ENCODE measurements around the gene MRM2.
"Not testable (repeated sequence)": the region's sequence is repeated elsewhere in the genome, so short reads cannot be mapped to it uniquely, and the experiment has no call there.

Gene MRM2

GRCh38 chr7:2241580-2242540, at the start of gene MRM2, which contains the start of gene NUDT1:
MRM2 (minus strand) TSS chr7:2242205; CDS start chr7:2242169, 36 bp downstream.
NUDT1 (plus strand) TSS chr7:2242226; CDS start chr7:2244575, 2,349 bp downstream.
- peak; percentile 85 for DNase-seq (ENCODE audit: low spot score)

DNA sequence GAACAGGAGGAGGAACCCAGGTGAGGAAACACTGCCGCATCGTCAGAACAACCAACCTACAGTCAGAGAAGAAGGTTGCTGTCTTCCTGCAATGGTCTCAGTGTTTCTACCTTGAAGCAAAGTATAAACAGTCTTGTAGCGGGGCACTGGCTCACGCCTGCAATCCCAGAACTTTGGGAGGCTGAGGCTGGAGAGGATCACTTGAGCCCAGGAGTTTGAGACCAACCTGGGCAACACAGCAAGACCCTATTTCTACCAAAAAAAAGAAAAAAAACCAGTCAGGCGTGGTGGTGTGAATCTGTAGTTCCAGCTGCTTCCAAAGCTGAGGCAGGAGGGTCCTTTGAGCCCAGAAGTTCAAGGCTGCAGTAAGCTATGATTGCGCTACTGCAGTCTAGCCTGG, 48.9 kb upstream of the MRM2 start:
- no peak for DNase-seq (ENCODE audit: low spot score)

DNA sequence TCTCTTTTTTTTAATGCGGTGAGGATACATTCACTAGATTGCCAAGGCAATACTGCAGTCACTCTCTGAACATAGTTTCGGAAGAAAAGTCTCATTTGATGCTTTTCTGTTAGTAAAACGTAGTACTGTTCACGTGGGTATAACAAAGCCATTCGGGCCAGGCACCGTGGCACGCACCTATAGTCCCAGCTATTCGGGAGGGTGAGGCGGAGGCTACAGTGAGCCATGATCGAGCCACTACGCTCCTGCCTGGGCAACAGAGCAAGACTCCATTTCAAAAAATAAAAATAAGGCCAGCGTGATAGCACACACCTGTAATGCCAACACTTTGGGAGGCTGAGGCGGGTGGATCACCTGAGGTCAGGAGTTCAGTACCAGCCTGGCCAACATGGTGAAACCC, 47.6 kb upstream of the MRM2 start:
- no peak for DNase-seq (ENCODE audit: low spot score)

DNA sequence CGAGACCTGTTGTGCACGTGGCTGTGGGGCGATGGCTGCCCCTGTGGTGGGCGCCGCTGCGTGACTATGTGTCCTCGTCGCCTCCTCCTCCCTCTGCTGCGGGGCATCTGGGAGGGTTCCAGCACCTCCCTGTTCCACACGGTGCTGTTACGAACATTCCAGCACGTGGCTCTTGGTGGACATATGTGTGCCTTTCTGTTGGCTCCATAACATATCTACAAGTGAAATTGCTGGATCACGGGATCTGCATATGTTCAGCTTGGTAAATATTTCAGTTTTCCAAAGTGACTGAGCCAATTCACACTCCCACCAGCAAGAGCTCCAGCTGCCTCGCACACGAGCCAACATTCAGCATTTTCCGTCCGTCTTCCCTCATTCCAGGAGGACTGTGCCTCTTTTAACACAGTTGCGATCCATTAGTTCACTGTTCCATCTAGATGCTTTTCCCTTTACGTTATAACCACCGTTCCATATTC, 47.1 kb upstream of the MRM2 start:
- DNase-seq (ENCODE audit: low spot score), result no peak

DNA sequence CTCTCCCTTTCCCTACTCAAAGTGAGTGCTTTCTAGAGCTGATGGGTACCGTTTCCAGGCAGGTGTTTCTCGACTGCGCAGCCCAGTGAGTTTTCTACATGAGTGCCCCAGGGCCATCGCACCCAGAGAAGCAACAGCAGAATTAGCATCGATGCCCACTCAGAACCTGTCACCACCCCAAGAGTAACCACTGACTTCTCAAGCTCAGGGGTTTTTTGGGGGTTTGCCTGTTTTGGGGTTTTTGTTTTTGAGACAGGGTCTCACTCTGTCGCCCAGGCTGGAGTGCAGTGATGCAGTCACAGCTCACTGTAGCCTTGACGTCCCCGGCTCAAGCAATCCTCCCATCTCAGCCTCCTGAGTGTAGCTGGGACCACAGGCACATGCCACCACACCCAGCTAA, 46.5 kb upstream of the MRM2 start:
- no peak for DNase-seq (ENCODE audit: low spot score)

DNA sequence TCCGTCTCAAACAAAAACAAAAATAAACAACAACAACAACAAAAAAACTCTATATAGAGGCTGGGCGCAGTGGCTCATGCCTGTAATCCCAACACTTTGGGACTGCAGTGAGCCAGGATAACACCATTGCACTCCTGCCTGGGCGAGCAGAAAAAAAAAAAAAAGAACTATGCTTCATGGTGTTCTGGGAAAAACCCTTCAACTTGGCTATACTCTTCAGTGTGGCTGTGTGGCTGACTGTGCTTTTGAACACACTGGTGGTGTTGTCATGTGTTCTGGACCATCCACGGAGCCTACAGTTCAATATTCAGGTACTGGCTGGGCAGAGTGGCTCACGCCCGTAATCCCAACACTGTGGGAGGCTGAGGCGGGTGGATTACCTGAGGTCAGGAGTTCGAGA, 45.7 kb upstream of the MRM2 start:
- no peak for DNase-seq (ENCODE audit: low spot score)

DNA sequence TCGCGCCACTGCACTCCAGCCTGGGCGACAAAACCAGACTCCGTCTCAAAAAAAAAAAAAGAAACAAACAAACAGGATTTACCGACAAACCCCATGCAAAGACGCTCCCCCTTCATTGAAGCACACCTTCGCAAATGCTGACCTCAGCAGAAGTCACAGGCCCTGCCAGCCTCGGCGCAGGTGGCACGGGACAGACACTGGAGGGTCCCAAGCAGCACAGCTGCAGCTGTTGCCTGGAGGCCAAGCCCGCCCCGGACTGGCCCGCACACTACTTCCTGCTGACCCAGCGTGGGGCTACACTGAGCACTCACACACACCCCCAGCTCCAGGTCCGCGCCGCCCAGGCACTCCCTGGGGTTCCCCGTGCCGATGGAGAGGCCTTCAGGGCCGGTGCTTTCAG, 41.1 kb upstream of the MRM2 start:
- DNase-seq (ENCODE audit: low spot score), result no peak

- DNase-seq (ENCODE audit: low spot score), result no peak
Measured at GRCh38 chr7:2282185-2282751, 40.3 kb upstream of the MRM2 start.

GRCh38 chr7:2281541-2281940, 39.5 kb upstream of the MRM2 start:
- no peak for DNase-seq (ENCODE audit: low spot score)

DNA sequence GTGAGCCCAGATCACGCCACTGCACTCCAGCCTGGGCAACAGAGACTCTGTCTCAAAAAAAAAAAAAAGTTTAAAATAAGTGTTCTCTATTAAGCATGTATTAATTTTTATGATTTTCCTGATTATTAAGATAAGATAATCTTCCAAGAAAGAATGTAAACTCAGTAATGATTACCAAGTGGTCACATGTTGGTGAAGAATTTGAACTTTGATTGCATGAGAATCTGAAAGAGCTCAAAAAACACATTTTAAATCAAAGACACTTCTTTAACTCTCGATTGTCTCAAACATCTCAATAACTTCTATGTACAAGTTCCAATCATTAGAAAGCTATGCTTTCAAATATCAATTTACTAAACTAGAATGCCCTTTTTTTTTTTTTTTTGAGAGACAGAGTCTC, 38.4 kb upstream of the MRM2 start:
- DNase-seq (ENCODE audit: low spot score), result no peak

DNA sequence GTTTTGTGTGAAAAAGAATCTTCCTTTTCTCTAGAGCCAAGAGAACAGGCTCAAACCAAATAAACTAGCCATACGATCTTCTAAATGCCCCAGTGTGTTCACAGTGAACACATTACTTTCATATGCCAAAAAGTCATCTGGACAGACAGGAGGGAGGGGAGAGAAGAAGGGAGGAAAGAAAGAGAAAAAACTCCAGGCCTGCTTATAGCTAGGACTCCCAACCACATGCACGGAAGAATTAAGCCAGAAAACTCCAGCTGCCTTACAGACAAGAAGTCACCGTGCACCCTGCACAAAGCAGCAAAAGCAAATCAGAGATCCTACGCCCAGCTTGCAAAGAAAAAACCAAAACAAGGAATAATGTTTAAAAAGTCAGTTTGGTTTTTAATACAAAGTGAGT, 37.9 kb upstream of the MRM2 start:
- DNase-seq (ENCODE audit: low spot score), result no peak

DNA sequence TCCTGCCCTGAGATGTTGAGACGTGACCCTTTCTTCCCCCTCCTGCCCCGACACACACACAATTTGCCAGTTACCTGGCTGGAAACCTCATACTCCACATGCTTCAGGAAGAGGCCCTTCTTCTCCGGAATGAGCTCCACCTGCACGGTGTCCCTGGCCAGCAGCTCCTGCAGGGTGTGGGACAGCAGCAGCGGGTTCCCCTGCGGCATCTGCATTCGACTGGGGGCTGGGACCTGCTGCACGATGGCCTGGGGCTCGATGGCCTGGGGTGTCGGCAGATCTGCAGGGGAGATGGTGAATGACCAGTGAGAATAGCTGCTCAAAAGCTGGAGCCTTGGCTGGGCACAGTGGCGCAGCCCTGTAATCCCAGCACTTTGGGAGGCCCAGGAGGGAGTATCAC, 36.0 kb upstream of the MRM2 start:
- no peak for DNase-seq (ENCODE audit: low spot score)

- no peak for DNase-seq (ENCODE audit: low spot score)
Measured at GRCh38 chr7:2276107-2276506, 34.1 kb upstream of the MRM2 start.

DNA sequence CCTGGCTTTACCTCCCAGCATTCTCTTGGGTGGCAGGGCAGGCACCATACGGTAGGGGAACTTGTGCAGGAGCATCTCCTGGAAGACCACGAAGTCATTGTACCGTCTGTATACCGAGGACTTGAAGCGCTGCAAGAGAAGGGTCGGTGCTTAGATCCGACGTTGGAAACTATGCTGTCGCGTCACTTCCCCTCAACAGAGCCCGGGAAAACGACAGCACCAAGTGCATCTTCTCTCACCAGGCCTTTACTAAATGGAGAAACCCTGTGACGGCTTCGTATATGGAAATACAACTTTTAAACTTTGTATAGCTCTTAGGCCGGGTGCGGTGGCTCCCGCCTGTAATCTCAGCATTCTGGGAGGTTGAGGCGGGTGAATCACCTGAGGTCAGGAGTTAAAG, 33.1 kb upstream of the MRM2 start:
- DNase-seq (ENCODE audit: low spot score), result no peak

DNA sequence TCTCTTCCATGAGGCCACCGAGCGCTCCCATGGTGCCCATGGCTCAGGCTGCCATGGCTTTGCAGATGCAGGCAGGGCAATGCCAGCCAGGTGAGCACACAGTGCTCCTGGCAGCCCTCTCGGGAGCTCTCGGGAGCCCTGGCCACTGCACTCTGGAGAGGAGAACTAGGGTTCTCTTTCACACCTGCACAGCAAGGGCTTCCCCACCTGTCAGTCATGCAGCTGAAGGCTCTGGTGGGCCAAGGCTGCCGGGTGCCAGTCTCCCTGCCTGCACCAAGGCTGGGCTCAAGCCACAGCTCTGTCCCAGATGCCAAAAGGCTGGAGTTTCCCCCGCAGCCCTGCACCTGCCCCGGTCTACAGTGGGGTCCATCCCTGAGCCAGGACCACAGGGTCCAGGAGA, 32.7 kb upstream of the MRM2 start:
- no peak for DNase-seq (ENCODE audit: low spot score)

DNA sequence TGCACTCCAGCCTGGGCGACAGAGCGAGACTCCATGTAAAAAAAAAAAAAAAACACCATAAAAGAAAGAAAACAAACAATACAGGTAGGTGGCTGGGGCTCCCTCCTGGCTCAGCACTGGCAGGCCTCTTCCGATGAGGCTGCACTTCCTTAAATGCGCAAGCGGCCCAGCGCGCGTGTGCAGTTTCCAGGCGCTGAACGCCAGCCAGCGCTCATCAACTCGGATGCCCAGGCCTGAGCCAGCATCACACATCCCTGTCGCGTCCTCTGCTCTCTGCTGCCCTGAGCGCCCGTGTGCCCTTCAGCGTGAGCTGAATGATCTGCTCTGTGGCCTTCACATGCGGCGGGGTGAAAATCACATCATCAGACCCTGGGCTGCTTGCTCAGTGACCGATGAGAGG, 31.9 kb upstream of the MRM2 start:
- no peak for DNase-seq (ENCODE audit: low spot score)

GRCh38 chr7:2272031-2272430, 30.0 kb upstream of the MRM2 start:
- DNase-seq (ENCODE audit: low spot score), result no peak

DNA sequence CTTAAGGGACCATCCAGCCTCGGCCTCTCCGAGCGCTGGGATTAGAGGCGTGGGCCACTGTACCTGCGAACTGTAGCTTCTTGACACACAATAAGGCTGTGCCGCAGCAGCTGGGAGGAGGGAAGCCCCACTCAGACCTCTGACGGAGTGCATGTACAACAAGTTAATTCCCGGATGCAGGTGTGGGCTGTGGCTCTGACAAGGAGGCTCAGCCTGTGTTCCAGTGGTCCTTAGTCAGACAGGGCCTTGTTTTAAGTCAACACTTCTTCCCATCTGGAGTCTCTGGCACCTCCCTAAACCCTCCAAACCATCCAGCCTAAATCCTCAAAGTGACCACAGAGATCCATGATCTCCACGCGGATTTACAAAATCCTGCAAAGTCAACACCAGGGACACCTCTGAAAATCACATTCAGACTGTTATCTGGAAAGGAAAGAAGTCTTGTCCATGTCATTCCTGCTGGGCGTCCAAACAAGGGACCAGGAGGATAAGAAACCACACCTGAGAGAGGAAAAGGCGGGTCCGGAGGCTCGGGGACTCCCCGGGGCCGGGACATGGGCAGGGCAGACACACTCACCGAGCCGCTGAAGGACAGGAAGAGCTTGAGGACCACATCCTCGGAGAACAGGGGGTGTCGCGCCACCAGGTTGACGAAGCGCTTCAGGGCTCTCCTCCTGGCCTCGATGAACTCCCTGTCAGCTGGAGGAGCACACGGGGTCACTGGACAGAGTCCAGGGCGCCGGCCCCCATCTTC, 29.4 kb upstream of the MRM2 start:
- DNase-seq (ENCODE audit: low spot score), result no peak

DNA sequence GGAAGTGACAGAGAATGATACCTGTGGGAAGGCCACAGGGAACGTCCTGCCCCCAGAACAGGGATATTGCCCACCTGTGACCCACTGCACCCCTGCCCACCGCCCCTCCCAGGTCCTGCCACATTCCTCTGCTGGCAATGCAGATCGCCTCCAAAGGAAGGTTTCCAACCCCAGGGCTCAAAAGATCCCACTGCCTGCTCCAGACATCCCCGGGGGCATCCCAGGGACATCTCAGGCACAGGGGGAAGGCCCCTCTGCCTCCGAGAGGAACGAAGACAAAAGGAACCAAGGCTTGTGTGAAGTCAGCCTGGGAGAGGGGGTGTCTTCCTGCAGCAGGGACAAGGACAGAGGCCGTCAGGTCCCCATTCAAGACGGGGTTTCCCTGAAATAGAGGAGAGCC, 28.5 kb upstream of the MRM2 start:
- DNase-seq (ENCODE audit: low spot score), result no peak

- DNase-seq (ENCODE audit: low spot score), result no peak
Measured at GRCh38 chr7:2269991-2270460, 28.0 kb upstream of the MRM2 start.

GRCh38 chr7:2269089-2269990, 27.3 kb upstream of the MRM2 start:
- not testable (repeated sequence) for DNase-seq (ENCODE audit: low spot score)

DNA sequence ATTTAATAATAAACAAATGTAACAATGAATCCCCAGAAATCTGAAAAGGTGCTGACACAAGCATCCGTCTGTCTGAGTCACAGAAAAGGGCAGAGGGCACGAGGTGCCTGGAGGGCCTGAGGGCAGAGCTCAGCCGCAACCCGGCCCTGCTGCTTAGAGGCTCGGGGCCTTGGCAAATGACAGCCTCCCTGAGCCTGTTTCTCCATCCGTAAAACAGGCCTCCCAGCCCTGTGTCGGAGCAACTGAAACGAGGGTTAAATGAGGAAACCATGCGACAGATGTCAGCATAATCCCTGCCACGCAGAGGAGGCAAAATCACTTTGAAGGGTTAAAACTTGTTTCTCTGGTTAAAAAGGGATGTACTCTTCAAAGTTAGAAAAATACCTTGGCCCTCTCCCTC, 24.9 kb upstream of the MRM2 start:
- no peak for DNase-seq (ENCODE audit: low spot score)

Data from kidney tubule cell (primary cell).